GM12878 (cell line): ENCODE data around the gene MS4A6E.

Experiments used
- ATF2 ChIP-seq: IDR thresholded peaks from 2 replicates; pipeline ENCODE4 v1.6.1; 2012; ENCODE audit warnings: low read length, inconsistent platforms
- CHD2 ChIP-seq: IDR thresholded peaks from 2 replicates; pipeline ENCODE4 v1.6.1; 2011; ENCODE audit warnings: low read depth, low read length, improper control_type of control experiment, borderline replicate concordance
- EGR1 ChIP-seq, 2 experiments: IDR thresholded peaks; 1 replicate in 1 of 2; 2 replicates in 1 of 2; pipeline ENCODE4 v1.6.1; 2011 to 2012; ENCODE audit warnings: low read depth in 2 of 2, low read length in 2 of 2, borderline replicate concordance in 1 of 2, mild to moderate bottlenecking in 1 of 2, moderate library complexity in 1 of 2
- EZH2 ChIP-seq: IDR thresholded peaks from 2 replicates; pipeline ENCODE4 v1.6.1; 2012; ENCODE audit warnings: low read depth, mild to moderate bottlenecking, control low read depth, inconsistent platforms, low read length, borderline replicate concordance; ENCODE audit not compliant: control insufficient read depth
- FOS ChIP-seq: IDR thresholded peaks from 3 replicates; pipeline ENCODE4 v1.6.1; 2011; ENCODE audit warnings: borderline replicate concordance; ENCODE audit not compliant: insufficient read length; ENCODE audit errors: extremely low read depth
- HCFC1 ChIP-seq: fragments of 150-350 bp; IDR thresholded peaks from 2 replicates; pipeline ENCODE4 v1.6.1; 2014; ENCODE audit warnings: low read length
- KAT2A ChIP-seq: conservative IDR thresholded peaks from 2 replicates; pipeline ENCODE4 v1.6.1; 2011; ENCODE audit warnings: low read depth, low read length; ENCODE audit not compliant: control insufficient read depth
- MTA3 ChIP-seq: IDR thresholded peaks from 2 replicates; pipeline ENCODE4 v1.6.1; 2012; ENCODE audit warnings: low read length, inconsistent platforms, borderline replicate concordance
- POLR2A ChIP-seq: IDR thresholded peaks from 2 replicates; pipeline ENCODE4 v1.6.1; 2011; ENCODE audit warnings: low read depth, mild to moderate bottlenecking, low read length
- POLR2AphosphoS5 ChIP-seq: IDR thresholded peaks from 2 replicates; pipeline ENCODE4 v1.6.1; 2011; ENCODE audit warnings: mild to moderate bottlenecking, low read length, inconsistent platforms
- RBBP5 ChIP-seq: fragments of 200-600 bp; sonication (generic); conservative IDR thresholded peaks from 2 replicates; pipeline ENCODE4 v1.6.1; 2016
- SMAD1 ChIP-seq: fragments of 450-650 bp; IDR thresholded peaks from 2 replicates; pipeline ENCODE4 v1.6.1; 2018; ENCODE audit warnings: mild to moderate bottlenecking, low read depth; ENCODE audit not compliant: partially characterized antibody
- TF ChIP-seq, protein P1 (sequence below), 3 experiments: IDR thresholded peaks in 2 of 3; conservative IDR thresholded peaks in 1 of 3; 2 replicates each; pipeline ENCODE4 v1.5.1; 2011; ENCODE audit warnings: low read depth in 3 of 3, low read length in 3 of 3, mild to moderate bottlenecking in 3 of 3, control low read depth in 2 of 3, moderate library complexity in 2 of 3, inconsistent platforms in 1 of 3, mixed read lengths in 1 of 3; ENCODE audit not compliant: control insufficient read depth in 2 of 3, insufficient read depth in 1 of 3; ENCODE audit errors: extremely low read depth in 1 of 3
- TF ChIP-seq, protein P2 (sequence below): IDR thresholded peaks from 2 replicates; pipeline ENCODE4 v1.6.1; 2012; ENCODE audit warnings: mild to moderate bottlenecking, low read depth, low read length

- TF ChIP-seq HCFC1 = no peak
- TF ChIP-seq, protein P1, sequence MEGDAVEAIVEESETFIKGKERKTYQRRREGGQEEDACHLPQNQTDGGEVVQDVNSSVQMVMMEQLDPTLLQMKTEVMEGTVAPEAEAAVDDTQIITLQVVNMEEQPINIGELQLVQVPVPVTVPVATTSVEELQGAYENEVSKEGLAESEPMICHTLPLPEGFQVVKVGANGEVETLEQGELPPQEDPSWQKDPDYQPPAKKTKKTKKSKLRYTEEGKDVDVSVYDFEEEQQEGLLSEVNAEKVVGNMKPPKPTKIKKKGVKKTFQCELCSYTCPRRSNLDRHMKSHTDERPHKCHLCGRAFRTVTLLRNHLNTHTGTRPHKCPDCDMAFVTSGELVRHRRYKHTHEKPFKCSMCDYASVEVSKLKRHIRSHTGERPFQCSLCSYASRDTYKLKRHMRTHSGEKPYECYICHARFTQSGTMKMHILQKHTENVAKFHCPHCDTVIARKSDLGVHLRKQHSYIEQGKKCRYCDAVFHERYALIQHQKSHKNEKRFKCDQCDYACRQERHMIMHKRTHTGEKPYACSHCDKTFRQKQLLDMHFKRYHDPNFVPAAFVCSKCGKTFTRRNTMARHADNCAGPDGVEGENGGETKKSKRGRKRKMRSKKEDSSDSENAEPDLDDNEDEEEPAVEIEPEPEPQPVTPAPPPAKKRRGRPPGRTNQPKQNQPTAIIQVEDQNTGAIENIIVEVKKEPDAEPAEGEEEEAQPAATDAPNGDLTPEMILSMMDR (IDR thresholded peaks at IDR 0.05 in 2 of 3, conservative IDR thresholded peaks at IDR 0.05 in 1 of 3; ENCODE audit: control insufficient read depth in 2 of 3, extremely low read depth in 1 of 3, insufficient read depth in 1 of 3, low read depth in 3 of 3, low read length in 3 of 3) = no peak
- no peak for TF ChIP-seq POLR2AphosphoS5
- TF ChIP-seq RBBP5 = no peak
- TF ChIP-seq, protein P2, sequence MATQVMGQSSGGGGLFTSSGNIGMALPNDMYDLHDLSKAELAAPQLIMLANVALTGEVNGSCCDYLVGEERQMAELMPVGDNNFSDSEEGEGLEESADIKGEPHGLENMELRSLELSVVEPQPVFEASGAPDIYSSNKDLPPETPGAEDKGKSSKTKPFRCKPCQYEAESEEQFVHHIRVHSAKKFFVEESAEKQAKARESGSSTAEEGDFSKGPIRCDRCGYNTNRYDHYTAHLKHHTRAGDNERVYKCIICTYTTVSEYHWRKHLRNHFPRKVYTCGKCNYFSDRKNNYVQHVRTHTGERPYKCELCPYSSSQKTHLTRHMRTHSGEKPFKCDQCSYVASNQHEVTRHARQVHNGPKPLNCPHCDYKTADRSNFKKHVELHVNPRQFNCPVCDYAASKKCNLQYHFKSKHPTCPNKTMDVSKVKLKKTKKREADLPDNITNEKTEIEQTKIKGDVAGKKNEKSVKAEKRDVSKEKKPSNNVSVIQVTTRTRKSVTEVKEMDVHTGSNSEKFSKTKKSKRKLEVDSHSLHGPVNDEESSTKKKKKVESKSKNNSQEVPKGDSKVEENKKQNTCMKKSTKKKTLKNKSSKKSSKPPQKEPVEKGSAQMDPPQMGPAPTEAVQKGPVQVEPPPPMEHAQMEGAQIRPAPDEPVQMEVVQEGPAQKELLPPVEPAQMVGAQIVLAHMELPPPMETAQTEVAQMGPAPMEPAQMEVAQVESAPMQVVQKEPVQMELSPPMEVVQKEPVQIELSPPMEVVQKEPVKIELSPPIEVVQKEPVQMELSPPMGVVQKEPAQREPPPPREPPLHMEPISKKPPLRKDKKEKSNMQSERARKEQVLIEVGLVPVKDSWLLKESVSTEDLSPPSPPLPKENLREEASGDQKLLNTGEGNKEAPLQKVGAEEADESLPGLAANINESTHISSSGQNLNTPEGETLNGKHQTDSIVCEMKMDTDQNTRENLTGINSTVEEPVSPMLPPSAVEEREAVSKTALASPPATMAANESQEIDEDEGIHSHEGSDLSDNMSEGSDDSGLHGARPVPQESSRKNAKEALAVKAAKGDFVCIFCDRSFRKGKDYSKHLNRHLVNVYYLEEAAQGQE = no peak
- no peak for TF ChIP-seq POLR2A
- no peak for TF ChIP-seq SMAD1
- no peak for TF ChIP-seq ATF2
- no peak for TF ChIP-seq CHD2
- TF ChIP-seq KAT2A = no peak
- TF ChIP-seq FOS = no peak
- no peak for TF ChIP-seq EZH2
- TF ChIP-seq MTA3 = no peak
- TF ChIP-seq EGR1 (IDR thresholded peaks at IDR 0.05; ENCODE audit: borderline replicate concordance in 1 of 2, low read depth in 2 of 2, low read length in 2 of 2) = no peak
Measured at GRCh38 chr11:60375316-60375715, 48.3 kb downstream of the MS4A6E start.
